NB4 (cell line): Measurements from ENCODE around the gene LRFN2.

Experiments used
- POLR2A ChIP-seq: IDR thresholded peaks from 2 replicates; pipeline ENCODE4 v1.6.1; 2011; ENCODE audit warnings: mild to moderate bottlenecking; ENCODE audit not compliant: insufficient read length; ENCODE audit errors: extremely low read depth
- TF ChIP-seq, protein P1 (sequence below): IDR thresholded peaks from one replicate; pipeline ENCODE4 v1.5.1; 2012; ENCODE audit warnings: low read depth, low read length

GRCh38 chr6:40490508-40490907 is 96.7 kb downstream of the LRFN2 start:
- no peak for TF ChIP-seq POLR2A
- TF ChIP-seq, protein P1, sequence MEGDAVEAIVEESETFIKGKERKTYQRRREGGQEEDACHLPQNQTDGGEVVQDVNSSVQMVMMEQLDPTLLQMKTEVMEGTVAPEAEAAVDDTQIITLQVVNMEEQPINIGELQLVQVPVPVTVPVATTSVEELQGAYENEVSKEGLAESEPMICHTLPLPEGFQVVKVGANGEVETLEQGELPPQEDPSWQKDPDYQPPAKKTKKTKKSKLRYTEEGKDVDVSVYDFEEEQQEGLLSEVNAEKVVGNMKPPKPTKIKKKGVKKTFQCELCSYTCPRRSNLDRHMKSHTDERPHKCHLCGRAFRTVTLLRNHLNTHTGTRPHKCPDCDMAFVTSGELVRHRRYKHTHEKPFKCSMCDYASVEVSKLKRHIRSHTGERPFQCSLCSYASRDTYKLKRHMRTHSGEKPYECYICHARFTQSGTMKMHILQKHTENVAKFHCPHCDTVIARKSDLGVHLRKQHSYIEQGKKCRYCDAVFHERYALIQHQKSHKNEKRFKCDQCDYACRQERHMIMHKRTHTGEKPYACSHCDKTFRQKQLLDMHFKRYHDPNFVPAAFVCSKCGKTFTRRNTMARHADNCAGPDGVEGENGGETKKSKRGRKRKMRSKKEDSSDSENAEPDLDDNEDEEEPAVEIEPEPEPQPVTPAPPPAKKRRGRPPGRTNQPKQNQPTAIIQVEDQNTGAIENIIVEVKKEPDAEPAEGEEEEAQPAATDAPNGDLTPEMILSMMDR: no peak
